HCT116 (cell line): ENCODE measurements around the gene ZSWIM5. TPM values are rescaled to one million over a fixed set of nuclear protein-coding genes. Genes with fewer than 3 reads are reported as not detected.

Experiments used
- ATAC-seq: fragments of 200-7000 bp; cut with Tn5 transposase; 2 replicates; pipeline ENCODE4 v1.9.1; 2020; ENCODE audit warnings: mild to moderate bottlenecking, moderate library complexity
- BruUV-seq: library from RNA; stranded (reverse); fragments of 400-500 nt; replicated peaks from 2 replicates; lab custom pipeline; 2021; lab: Mats Ljungman, UMichigan
- CTCF ChIA-PET: fragments of 300-600 bp; sonication (Branson Sonifier 250); formaldehyde crosslinking; loops from one replicate; lab custom pipeline; 2021; ENCODE audit warnings: antibody characterized with exemption; lab: Charles Lee
- POLR2A ChIA-PET: fragments of 300-600, 350-600 bp; sonication (Branson Sonifier 250); formaldehyde crosslinking; loops from one replicate; lab custom pipeline; 2021; ENCODE audit warnings: antibody characterized with exemption; lab: Charles Lee
- RAD21 ChIA-PET, 2 experiments: fragments of 300-600 bp; sonication (Branson Sonifier 250); formaldehyde crosslinking; loops; one replicate each; lab custom pipeline; 2023; ENCODE audit warnings: low total read pairs in 2 of 2; ENCODE audit not compliant: uncharacterized antibody in 2 of 2, unreplicated experiment in 2 of 2, low non-redundant PET in 1 of 2; lab: Charles Lee
- DNase-seq: peaks from one replicate; pipeline ENCODE4 v3.0.0-alpha.2; 2010; ENCODE audit warnings: low read depth, low spot score
- H2AFZ ChIP-seq: fragments of 200-600 bp; shearing (Covaris generic), sonication (generic); 2 replicates; pipeline ENCODE4 v1.6.1; 2017; ENCODE audit warnings: low read depth, mixed run types, mixed read lengths, antibody characterized with exemption, low read length; ENCODE audit not compliant: poor library complexity, severe bottlenecking
- H3K27ac ChIP-seq: 2 replicates; pipeline ENCODE4 v1.5.1; 2012; ENCODE audit warnings: low read depth, low read length
- H3K27me3 ChIP-seq: fragments of 200-600 bp; sonication (generic); 2 replicates; pipeline ENCODE4 v1.6.1; 2016; ENCODE audit warnings: mixed run types, low read length, mixed read lengths; ENCODE audit not compliant: insufficient read depth
- H3K36me3 ChIP-seq, 2 experiments: fragments of 200-500 bp in 1 of 2; fragments of 200-600 bp in 1 of 2; sonication (Bioruptor generic) in 1 of 2; sonication (generic) in 1 of 2; 2 replicates each; pipeline versions ENCODE4 v1.5.1 to v1.6.1; 2014 to 2016; ENCODE audit warnings: low read length in 2 of 2, inconsistent platforms in 1 of 2, mixed read lengths in 1 of 2, mixed run types in 1 of 2; ENCODE audit not compliant: insufficient read depth in 2 of 2, control insufficient read depth in 1 of 2
- H3K4me1 ChIP-seq, 2 experiments: fragments of 200-600 bp in 1 of 2; sonication (generic) in 1 of 2; 2 replicates each; pipeline versions ENCODE4 v1.5.1 to v1.6.1; 2012 to 2017; ENCODE audit warnings: low read length in 2 of 2, inconsistent platforms in 1 of 2, mild to moderate bottlenecking in 1 of 2, mixed read lengths in 1 of 2, mixed run types in 1 of 2, moderate library complexity in 1 of 2; ENCODE audit not compliant: insufficient read depth in 2 of 2, control insufficient read depth in 1 of 2
- H3K4me2 ChIP-seq: fragments of 200-600 bp; sonication (generic); 2 replicates; pipeline ENCODE4 v1.6.1; 2017; ENCODE audit warnings: mixed run types, low read length, mixed read lengths
- H3K4me3 ChIP-seq, 2 experiments: fragments of 200-600 bp in 1 of 2; sonication (generic) in 1 of 2; replicated peaks in 1 of 2; 2 replicates each; pipeline ENCODE4 v1.5.1; 2011 to 2016; ENCODE audit warnings: low read length in 2 of 2, control low read depth in 1 of 2, low read depth in 1 of 2, mild to moderate bottlenecking in 1 of 2, mixed read lengths in 1 of 2, mixed run types in 1 of 2
- H3K79me2 ChIP-seq: fragments of 200-600 bp; sonication (generic); 2 replicates; pipeline ENCODE4 v1.6.1; 2017; ENCODE audit warnings: mild to moderate bottlenecking, mixed run types, low read length, moderate library complexity, mixed read lengths; ENCODE audit not compliant: insufficient read depth
- H3K9ac ChIP-seq: fragments of 200-600 bp; sonication (generic); 2 replicates; pipeline ENCODE4 v1.6.1; 2016; ENCODE audit warnings: low read length, mixed read lengths
- H3K9me2 ChIP-seq: fragments of 200-600 bp; sonication (generic), shearing (Covaris generic); 2 replicates; pipeline ENCODE4 v1.6.1; 2017; ENCODE audit warnings: mixed run types, mild to moderate bottlenecking, moderate library complexity; ENCODE audit not compliant: insufficient read depth
- H3K9me3 ChIP-seq, 2 experiments: fragments of 200-500 bp in 1 of 2; fragments of 200-600 bp in 1 of 2; sonication (Bioruptor generic) in 1 of 2; sonication (generic) in 1 of 2; 2 replicates each; pipeline ENCODE4 v1.6.1; 2014 to 2017; ENCODE audit warnings: low read length in 2 of 2, mixed read lengths in 2 of 2, inconsistent platforms in 1 of 2, low read depth in 1 of 2, mild to moderate bottlenecking in 1 of 2, mixed run types in 1 of 2, moderate library complexity in 1 of 2; ENCODE audit not compliant: control insufficient read depth in 1 of 2, insufficient read depth in 1 of 2
- H4K20me1 ChIP-seq: fragments of 200-600 bp; sonication (generic), shearing (Covaris generic); 2 replicates; pipeline ENCODE4 v1.6.1; 2017; ENCODE audit warnings: mixed run types, mild to moderate bottlenecking, moderate library complexity; ENCODE audit not compliant: insufficient read depth
- RAD21 ChIP-seq: IDR thresholded peaks from 2 replicates; pipeline ENCODE4 v1.6.1; 2012; ENCODE audit warnings: low read depth, mild to moderate bottlenecking
- ZFX ChIP-seq: fragments of 450-650 bp; IDR thresholded peaks from 2 replicates; pipeline ENCODE4 v1.6.1; 2017
- intact Hi-C: fragments of 100-400 bp; cut with micrococcal nuclease; formaldehyde crosslinking; loops from 2 replicates; pipeline ENCODE4 v1.10.0; 2022
- total RNA-seq: library from RNA; stranded (reverse); gene quantifications from one replicate; pipeline ENCODE4 v1.2.1, GENCODE V29; 2021; ENCODE audit not compliant: unreplicated experiment

Gene ZSWIM5
- total RNA-seq, 1 experiment from 2014 or later = 1.1 TPM

DNA sequence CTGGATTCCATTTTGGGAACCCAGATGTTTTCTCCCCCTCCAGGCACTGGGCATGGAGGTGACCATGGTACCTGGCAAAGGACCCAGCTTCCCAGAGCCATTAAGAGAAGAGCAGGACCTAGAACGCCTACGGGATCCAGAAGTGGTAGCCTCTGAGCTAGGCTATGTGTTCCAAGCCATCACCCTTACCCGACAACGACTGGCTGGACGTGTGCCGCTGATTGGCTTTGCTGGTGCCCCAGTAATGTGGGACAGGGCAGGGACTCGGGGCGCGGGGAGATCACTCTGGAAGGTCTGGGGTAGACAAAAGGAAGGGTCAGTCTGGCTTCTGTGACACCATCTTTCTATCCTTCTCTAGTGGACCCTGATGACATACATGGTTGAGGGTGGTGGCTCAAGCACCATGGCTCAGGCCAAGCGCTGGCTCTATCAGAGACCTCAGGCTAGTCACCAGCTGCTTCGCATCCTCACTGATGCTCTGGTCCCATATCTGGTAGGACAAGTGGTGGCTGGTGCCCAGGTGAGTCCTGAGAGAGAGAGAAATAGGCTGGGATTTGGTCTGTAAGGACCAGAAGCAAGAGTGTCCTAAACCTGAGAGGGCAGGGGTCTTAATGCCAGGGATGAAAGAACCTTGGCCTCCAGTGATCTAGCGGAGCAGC lies 192.7 kb downstream of the ZSWIM5 start:
- TF ChIP-seq ZFX = no peak
- no peak overlapping the region for H3K9ac ChIP-seq
- no peak overlapping the region for H3K27ac ChIP-seq
- POLR2A ChIA-PET = interaction anchor here (1.0 to 5.4 kb wide), 5 partner anchors 189 to 343 kb away, joined by 3 to 35 read pairs (median 3); no protein-coding TSS in a partner anchor
- peak overlapping the region in 1 of 2 experiments; percentile 74; a peak in 2 of 4 replicates for H3K4me3 ChIP-seq
- H3K4me2 ChIP-seq = peak overlapping the region; percentile 80; the same call in 1 of the 2 replicates
- H3K9me3 ChIP-seq = no peaks in the 10 kb centered on the region
- DNase-seq (no peak), ATAC-seq (no peak)
- H3K27me3 ChIP-seq = no peaks in the 10 kb centered on the region
- RAD21 ChIA-PET = interaction anchor here (0.7 to 1.8 kb wide), 6 partner anchors 286 to 479 kb away, joined by 3 to 10 read pairs (median 4); partner anchors contain the start of gene TESK2 (in 1 of the 2)
- peaks cover 9 to 28% of the 10 kb centered on the region in 2 experiments; a peak in 3 of 4 replicates for H3K4me1 ChIP-seq
- H3K79me2 ChIP-seq = peaks cover 12% of the 10 kb centered on the region; the same call in 1 of the 2 replicates
- H4K20me1 ChIP-seq = no peaks in the 10 kb centered on the region
- H3K9me2 ChIP-seq = no peaks in the 10 kb centered on the region
- no peak overlapping the region for H2AFZ ChIP-seq
- CTCF ChIA-PET = interaction anchor here (0.7 to 11.9 kb wide), 16 partner anchors 17 to 557 kb away, joined by 3 to 214 read pairs (median 4); partner anchors contain the start of genes CCDC163, MMACHC, MUTYH and TESK2
- intact Hi-C loops = loop anchor here (1.0 to 10.0 kb wide), 8 partner anchors 176 to 891 kb away; partner anchors contain the start of genes MUTYH, RNU5D-1 and TOE1
- BruUV-seq = no TSS peak
- H3K36me3 ChIP-seq = peaks cover under 1 to 2% of the 10 kb centered on the region in 2 experiments; a peak in 1 of 4 replicates

- Histone ChIP-seq H2AFZ (peak overlapping the region; percentile 3), H3K27me3 (no peaks in the 10 kb centered on the region), H3K9me3 (no peaks in the 10 kb centered on the region), H3K4me1 (peaks cover 9 to 28% of the 10 kb centered on the region in 2 experiments; a peak in 3 of 4 replicates), H3K9me2 (no peaks in the 10 kb centered on the region), H4K20me1 (no peaks in the 10 kb centered on the region), H3K79me2 (peaks cover 12% of the 10 kb centered on the region; the same call in 1 of the 2 replicates), H3K4me2 (peak overlapping the region; percentile 80), H3K9ac (peak overlapping the region; percentile 75), H3K4me3 (peak overlapping the region; percentile 74 to 75), H3K36me3 (peaks cover 4 to 7% of the 10 kb centered on the region in 2 experiments; a peak in 1 of 4 replicates), H3K27ac (peak overlapping the region; percentile 51)
- no TSS peak for BruUV-seq
- intact Hi-C loops = loop anchor here (5.0 to 10.0 kb wide), 4 partner anchors 175 to 892 kb away; partner anchors contain the start of genes MUTYH, RNU5D-1 and TOE1
- ChIA-PET CTCF (interaction anchor here (1.0 to 11.9 kb wide), 8 partner anchors 21 to 482 kb away, joined by 3 to 214 read pairs (median 8); partner anchors contain the start of genes PLK3 and TESK2), RAD21 (interaction anchor here (0.7 to 2.5 kb wide), 4 partner anchors 177 to 291 kb away, joined by 3 to 9 read pairs (median 6); no protein-coding TSS in a partner anchor), POLR2A (interaction anchor here (1.0 to 5.4 kb wide), 16 partner anchors 10 to 508 kb away, joined by 3 to 35 read pairs (median 6); partner anchors contain the start of genes CCDC163, MMACHC, MUTYH and PLK3)
- DNase-seq (no peak), ATAC-seq (peak; percentile 39)
- TF ChIP-seq ZFX (peak; percentile 16; the same call in 1 of the 2 replicates), RAD21 (no peak)
These were observed 193.6 kb downstream of the ZSWIM5 start for GRCh38 chr1:45012639-45013278.
